Body of pancreas (tissue), 4 donors: Measurements from ENCODE around the gene SIK3.

Experiments
- CTCF ChIP-seq, 7 experiments: fragments of 450-650 bp in 4 of 7; fragments of 200-600 bp in 3 of 7; sonication (generic) in 3 of 7; IDR thresholded peaks; one replicate each; pipeline ENCODE4 v1.5.1; 2016 to 2019; ENCODE audit warnings: antibody characterized with exemption in 7 of 7
- POLR2A ChIP-seq, 3 donors: fragments of 450-650 bp; IDR thresholded peaks; one replicate each; pipeline ENCODE4 v1.6.1; 2016; ENCODE audit warnings: antibody characterized with exemption in 3 of 3, mild to moderate bottlenecking in 2 of 3

GRCh38 chr11:117016747-117017146 is 81.5 kb downstream of the SIK3 start:
- TF ChIP-seq CTCF (IDR thresholded peaks at IDR 0.05) (no peak), POLR2A (IDR thresholded peaks at IDR 0.05) (no peak)
